Chondrocyte (in vitro differentiated cells): ENCODE results near the gene ABCA3. TPM values are rescaled to one million over a fixed set of nuclear protein-coding genes. Genes with fewer than 3 reads are reported as not detected.

Experiments
- DNase-seq: peaks from one replicate; pipeline ENCODE4 v3.0.0; 2021; ENCODE audit warnings: mixed read lengths, low spot score
- H3K27ac Mint-ChIP-seq: one replicate; pipeline ENCODE4 v1.8.0; 2021; ENCODE audit warnings: mild to moderate bottlenecking, moderate library complexity, mixed read lengths; ENCODE audit not compliant: unreplicated experiment
- H3K27me3 Mint-ChIP-seq: 2 replicates; pipeline ENCODE4 v1.8.0; 2021; ENCODE audit warnings: low read depth, mixed read lengths
- H3K36me3 Mint-ChIP-seq: 2 replicates; pipeline ENCODE4 v1.8.0; 2021; ENCODE audit warnings: low read depth, mixed read lengths
- H3K4me1 Mint-ChIP-seq: 2 replicates; pipeline ENCODE4 v1.8.0; 2021; ENCODE audit warnings: low read depth, mild to moderate bottlenecking, mixed read lengths
- H3K4me3 Mint-ChIP-seq: one replicate; pipeline ENCODE4 v1.8.0; 2021; ENCODE audit warnings: mild to moderate bottlenecking, moderate library complexity, mixed read lengths; ENCODE audit not compliant: unreplicated experiment
- H3K9me3 Mint-ChIP-seq: 2 replicates; pipeline ENCODE4 v1.8.0; 2021; ENCODE audit warnings: low read depth, mixed read lengths
- total RNA-seq: library from RNA; stranded (reverse); gene quantifications from 3 replicates; pipeline ENCODE4 v1.2.1, GENCODE V29; 2021
- TF ChIP-seq, protein P1 (sequence below): fragments of 200-600 bp; sonication (generic); IDR thresholded peaks from 2 replicates; pipeline ENCODE4 v1.5.0; 2021; ENCODE audit warnings: antibody characterized with exemption, mild to moderate bottlenecking, moderate library complexity

ABCA3 gene
- total RNA-seq, 1 donor from 2014 or later, result 26.0 TPM

DNA sequence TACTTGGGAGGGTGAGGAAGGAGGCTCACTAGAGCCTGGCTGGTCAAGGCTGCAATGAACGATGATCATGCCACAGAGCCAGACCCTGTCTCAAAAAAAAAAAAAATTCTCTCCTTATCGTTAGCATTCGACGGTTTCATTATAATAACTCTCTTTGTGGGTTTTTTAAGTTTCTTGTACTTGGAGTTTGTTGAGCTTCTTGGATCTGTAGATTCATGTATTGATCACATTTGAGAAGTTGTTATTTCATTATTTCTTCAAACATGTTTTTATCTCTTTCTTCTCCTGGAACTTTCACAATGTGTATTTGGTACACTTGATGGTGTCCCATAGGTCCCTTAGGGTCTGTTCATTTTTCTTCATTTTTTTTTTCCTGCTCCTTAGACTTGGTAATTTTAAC is 16.8 kb upstream of the ABCA3 start:
- TF ChIP-seq, protein P1, sequence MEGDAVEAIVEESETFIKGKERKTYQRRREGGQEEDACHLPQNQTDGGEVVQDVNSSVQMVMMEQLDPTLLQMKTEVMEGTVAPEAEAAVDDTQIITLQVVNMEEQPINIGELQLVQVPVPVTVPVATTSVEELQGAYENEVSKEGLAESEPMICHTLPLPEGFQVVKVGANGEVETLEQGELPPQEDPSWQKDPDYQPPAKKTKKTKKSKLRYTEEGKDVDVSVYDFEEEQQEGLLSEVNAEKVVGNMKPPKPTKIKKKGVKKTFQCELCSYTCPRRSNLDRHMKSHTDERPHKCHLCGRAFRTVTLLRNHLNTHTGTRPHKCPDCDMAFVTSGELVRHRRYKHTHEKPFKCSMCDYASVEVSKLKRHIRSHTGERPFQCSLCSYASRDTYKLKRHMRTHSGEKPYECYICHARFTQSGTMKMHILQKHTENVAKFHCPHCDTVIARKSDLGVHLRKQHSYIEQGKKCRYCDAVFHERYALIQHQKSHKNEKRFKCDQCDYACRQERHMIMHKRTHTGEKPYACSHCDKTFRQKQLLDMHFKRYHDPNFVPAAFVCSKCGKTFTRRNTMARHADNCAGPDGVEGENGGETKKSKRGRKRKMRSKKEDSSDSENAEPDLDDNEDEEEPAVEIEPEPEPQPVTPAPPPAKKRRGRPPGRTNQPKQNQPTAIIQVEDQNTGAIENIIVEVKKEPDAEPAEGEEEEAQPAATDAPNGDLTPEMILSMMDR, result no peak
- no peak for DNase-seq
- Mint-ChIP-seq H3K4me1 (no peaks in the 10 kb centered on the region), H3K9me3 (peaks cover 11% of the 10 kb centered on the region), H3K27ac (no peak overlapping the region), H3K36me3 (peaks cover 4% of the 10 kb centered on the region), H3K27me3 (peaks cover 53% of the 10 kb centered on the region), H3K4me3 (no peak overlapping the region)

DNA sequence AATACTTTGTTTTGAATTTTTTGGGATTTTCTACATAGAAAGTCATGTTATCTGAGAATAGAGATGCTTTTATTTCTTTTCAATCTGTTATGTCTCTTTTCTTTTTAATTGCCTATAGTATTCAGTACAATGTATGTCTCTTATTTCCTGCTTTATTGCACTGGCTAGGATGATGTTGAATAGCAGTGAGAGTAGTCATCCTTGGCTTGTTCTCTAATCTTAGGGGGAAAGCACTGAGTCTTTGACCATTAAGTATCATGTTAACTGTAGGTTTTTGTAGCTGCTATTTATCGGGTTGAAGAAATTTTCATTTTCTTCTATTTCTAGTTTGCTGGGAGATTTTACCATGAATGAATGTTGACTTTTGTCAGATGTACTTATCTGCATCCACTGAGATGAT is 10.0 kb upstream of the ABCA3 start:
- no peaks in the 10 kb centered on the region for H3K9me3 Mint-ChIP-seq
- no peak for DNase-seq
- H3K27ac Mint-ChIP-seq, result no peak overlapping the region

DNA sequence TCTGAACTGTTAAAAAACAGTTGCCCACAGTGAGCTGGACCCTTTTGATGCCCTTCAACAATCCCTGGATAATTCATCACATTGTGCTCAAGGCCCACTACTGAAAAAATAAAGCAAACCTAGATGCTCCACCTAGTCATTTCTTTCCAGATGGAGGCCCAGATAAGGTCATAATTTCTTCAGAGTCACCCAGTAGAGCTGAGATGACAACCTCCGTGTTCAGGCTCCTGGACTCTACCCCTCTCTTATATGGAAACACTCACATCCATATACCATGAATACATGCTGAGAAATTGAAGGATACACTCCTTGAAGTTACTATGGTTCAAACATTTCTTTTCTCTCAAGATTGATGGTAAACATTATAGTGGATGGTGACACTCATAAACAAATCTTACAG is 2.7 kb upstream of the ABCA3 start:
- TF ChIP-seq, protein P1, result no peak
- no peak for DNase-seq

More for the DNA sequence above, 10.0 kb upstream of the ABCA3 start:
- H3K4me1 Mint-ChIP-seq, result no peaks in the 10 kb centered on the region
- H3K27me3 Mint-ChIP-seq, result peaks cover 42% of the 10 kb centered on the region
- no peak overlapping the region for H3K4me3 Mint-ChIP-seq
- TF ChIP-seq, protein P1, result no peak
- no peaks in the 10 kb centered on the region for H3K36me3 Mint-ChIP-seq

GRCh38 chr16:2341456-2342447 is 1.2 kb upstream of the ABCA3 start:
- Mint-ChIP-seq H3K36me3 (peaks cover 1% of the 10 kb centered on the region), H3K4me3 (no peak overlapping the region), H3K27me3 (peaks cover 6% of the 10 kb centered on the region), H3K4me1 (peaks cover 10% of the 10 kb centered on the region), H3K9me3 (no peaks in the 10 kb centered on the region), H3K27ac (no peak overlapping the region)
- TF ChIP-seq, protein P1, result no peak
- DNase-seq, result no peak

More for the DNA sequence above, 2.7 kb upstream of the ABCA3 start:
- Mint-ChIP-seq H3K27me3 (peaks cover 6% of the 10 kb centered on the region), H3K4me3 (no peak overlapping the region), H3K9me3 (no peaks in the 10 kb centered on the region), H3K27ac (no peak overlapping the region), H3K36me3 (peaks cover 1% of the 10 kb centered on the region), H3K4me1 (peaks cover 10% of the 10 kb centered on the region)

DNA sequence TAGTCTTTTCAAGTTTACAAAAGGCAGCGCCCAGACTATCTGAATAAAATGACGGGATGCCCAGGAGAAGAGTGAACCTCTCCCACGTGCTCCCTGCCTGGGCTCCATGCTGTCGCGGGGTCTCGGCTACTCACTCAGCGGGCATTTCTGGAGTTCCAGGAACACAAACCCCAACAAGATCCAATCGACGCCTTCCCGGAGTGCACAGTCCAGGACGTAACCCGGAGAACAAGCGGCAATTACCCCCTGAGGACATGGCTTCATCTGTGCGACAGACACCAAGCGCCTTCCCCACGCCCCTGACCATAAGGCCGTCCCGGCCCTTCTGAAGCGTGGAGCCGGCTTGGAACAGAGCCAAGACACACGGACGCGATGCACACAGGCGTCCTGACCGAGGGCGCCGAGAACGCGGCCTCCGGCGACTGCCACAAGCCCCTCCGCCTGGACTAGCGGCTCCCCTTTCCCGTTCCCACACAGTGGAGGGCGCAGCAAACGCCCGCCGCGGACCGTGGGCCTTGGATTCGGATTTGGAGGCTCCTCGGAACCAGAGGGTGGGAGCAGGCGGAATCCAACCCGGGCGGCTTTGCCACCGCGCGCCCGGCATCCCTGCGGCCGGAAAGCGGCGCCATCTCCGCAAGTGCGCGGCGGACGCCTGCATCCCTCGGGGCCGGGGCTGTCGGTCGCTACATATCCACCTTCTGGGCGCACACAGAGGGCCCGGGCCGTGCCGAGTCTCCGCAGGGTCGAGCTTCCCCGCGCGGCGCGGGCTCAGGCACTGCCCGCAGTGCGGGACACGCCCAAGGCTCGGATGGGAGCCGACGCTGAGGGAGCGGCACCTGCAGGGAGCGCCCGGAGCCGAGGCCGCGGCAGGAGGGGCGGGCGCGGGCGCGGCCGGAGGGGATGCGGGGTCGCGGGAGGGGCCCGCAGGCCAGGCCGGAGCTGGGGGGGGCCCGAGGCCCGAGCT is 725 bp downstream of the ABCA3 start:
- no peaks in the 10 kb centered on the region for H3K9me3 Mint-ChIP-seq
- TF ChIP-seq, protein P1, result peak; percentile 8
- H3K4me3 Mint-ChIP-seq, result peak overlapping the region; percentile 78
- DNase-seq, result no peak
- H3K4me1 Mint-ChIP-seq, result peaks cover 10% of the 10 kb centered on the region
- peaks cover 1% of the 10 kb centered on the region for H3K36me3 Mint-ChIP-seq
- peak overlapping the region; percentile 27 for H3K27ac Mint-ChIP-seq
- H3K27me3 Mint-ChIP-seq, result peaks cover 2% of the 10 kb centered on the region
